ENCODE data around the gene TESPA1.

GRCh38 chr12:54975875-54976274, 8.7 kb downstream of the TESPA1 start:
- TF ChIP-seq, protein P1, sequence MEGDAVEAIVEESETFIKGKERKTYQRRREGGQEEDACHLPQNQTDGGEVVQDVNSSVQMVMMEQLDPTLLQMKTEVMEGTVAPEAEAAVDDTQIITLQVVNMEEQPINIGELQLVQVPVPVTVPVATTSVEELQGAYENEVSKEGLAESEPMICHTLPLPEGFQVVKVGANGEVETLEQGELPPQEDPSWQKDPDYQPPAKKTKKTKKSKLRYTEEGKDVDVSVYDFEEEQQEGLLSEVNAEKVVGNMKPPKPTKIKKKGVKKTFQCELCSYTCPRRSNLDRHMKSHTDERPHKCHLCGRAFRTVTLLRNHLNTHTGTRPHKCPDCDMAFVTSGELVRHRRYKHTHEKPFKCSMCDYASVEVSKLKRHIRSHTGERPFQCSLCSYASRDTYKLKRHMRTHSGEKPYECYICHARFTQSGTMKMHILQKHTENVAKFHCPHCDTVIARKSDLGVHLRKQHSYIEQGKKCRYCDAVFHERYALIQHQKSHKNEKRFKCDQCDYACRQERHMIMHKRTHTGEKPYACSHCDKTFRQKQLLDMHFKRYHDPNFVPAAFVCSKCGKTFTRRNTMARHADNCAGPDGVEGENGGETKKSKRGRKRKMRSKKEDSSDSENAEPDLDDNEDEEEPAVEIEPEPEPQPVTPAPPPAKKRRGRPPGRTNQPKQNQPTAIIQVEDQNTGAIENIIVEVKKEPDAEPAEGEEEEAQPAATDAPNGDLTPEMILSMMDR (IDR thresholded peaks at IDR 0.05; ENCODE audit: low read depth, low read length): no peak
- no peak for TF ChIP-seq EZH2phosphoT487 (IDR thresholded peaks at IDR 0.05; ENCODE audit: low read depth)

Data from OCI-LY3 (cell line).